GM21526 (cell line): ENCODE results near the gene CLSTN2.

Experiments
- ATAC-seq: cut with Tn5 transposase; IDR thresholded peaks from one replicate; pipeline ENCODE4 v1.9.1; 2021; ENCODE audit warnings: moderate library complexity; ENCODE audit not compliant: unreplicated experiment, low FRiP score

Gene CLSTN2

DNA sequence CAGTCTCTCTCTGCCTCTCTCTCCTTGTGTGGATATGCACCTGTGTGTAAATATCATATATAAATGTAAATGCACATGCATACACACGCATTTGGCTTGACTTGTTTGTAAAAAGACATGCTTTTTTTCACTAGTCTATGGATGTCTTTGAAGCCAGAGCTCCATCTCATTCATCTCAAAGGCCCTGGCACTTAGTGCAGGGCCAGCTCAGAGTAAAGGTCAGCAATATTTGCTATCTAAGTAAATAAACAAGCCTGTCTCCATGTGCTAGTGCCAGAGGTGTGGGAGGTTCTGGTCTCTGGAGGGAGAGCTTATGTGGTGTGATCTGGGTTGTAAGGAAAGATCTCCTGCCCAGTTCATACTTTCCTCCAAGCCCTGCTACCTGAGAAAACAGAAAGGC, 5.6 kb downstream of the CLSTN2 start:
- ATAC-seq: no peak

DNA sequence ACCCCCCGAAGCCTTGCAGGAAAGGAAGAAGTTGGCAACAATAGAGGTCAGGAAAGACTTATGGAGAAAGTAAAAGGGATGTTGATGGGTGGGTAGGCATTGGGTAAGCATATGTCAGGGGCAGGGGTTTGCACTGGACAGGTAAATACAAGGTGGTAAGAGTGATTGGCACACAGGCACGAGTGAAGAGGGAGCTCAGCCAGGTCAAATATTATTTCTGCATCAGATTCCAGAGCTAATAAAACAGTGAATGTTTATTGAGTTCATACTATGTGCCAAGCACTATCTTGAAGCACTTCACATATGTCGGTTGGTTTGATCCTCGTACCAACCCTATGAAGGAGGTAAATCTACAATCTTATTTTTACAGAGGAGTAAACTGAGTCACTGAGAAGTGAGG, 6.6 kb downstream of the CLSTN2 start:
- ATAC-seq: no peak

DNA sequence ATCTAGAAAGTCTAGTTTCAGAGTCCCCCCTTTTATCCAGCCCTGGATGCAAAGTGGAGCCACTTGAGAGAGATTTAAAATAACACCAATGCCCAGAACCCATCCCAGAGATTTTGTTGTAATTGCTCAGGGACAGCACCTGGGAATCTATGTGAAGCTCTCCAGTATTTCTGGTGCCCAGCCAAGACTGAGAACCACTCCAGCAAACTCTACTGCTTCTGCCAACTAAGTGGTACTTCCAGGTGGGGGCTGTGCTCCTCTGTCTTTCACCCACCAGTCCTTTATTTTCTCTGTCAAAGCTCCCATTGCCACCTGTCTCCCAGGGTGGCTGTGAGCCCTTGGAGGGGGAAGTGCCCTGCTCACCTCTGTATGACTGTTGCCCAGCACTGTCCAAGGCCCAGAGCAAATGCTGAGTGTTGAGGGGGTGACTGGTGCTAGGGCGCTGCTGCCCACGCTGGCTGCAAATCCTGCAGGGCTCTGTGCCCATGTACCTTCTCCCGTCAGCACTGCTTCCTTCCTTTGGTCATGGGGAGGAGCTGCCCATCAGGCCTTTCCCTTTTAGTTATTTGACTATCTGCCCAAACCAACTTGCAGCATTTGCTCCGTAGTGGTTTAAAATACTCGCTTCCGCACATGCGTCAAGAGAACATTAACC, 9.4 kb downstream of the CLSTN2 start:
- no peak for ATAC-seq

DNA sequence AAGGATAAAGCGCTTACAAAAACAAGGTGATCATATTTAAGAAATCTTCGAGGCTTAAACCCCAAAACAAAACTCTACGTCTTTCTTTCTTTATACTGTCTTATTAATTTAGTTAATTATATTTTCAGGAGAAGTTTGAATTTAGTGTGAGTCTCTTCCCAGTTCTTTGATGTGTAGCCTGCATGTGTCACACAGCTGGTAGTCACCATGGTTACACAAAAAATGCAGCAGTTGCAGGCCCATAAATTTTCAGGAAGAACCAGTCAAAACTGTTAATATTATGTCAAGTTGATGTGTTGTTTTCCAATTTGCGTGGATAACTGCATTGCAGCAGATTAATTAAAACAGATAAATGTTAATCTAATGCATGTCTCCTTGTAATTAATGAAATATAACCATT, 10.4 kb downstream of the CLSTN2 start:
- ATAC-seq: no peak

DNA sequence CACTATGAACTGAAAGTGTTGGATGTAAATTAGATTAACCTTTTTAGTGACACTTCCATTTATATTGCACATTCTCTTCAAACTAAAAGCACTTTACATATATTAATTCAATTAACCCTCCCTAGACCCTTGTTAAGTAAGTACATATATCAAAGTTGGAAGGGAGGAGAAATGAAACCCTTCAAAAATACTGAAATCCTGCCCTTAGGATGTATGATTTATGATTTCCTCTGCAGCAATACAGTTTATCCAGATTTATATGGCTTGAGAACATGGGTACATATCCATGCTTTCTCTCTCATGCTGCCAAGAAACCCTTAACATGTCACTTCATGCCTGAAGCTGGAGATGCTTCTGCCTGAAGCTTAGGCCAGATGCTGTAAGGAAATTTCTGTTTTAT, 11.0 kb downstream of the CLSTN2 start:
- no peak for ATAC-seq

DNA sequence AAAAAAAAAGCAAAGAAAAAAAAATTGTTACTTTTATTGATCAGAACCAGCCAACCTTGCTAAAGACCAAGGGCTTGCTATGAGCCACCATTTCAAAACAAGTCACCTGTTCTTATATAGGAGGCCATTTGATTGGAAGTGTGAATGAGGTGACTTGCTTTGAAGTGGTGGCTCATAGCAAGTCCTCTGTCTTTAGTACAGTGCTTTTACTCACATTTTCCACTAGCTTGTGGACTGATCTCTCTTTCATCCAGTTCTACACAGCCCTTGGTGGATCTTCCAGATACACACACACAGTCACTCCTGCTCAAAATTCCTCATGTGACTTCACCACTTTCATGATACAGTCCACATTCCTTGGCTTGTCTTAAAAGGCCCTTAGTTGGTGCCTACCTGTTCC, 13.5 kb downstream of the CLSTN2 start:
- no peak for ATAC-seq

DNA sequence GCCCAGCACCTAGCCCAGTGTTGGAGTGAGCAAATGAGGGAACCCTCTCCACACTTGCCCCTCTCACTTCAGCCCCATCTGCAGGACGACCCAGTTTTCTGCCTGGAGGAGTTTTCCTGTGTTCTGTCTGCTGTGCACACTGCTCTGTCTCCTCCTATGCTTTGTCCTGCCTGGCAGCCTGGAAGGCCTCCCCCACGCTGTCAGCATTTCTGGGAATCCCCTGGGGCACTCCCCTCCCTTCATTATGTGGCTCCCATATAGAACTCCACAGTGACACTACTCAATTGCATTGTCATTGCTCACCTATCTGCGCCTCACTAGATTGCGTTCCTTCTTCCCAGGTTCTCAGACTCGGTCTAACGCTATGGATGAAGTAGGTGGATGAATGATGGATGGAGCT, 13.9 kb downstream of the CLSTN2 start:
- ATAC-seq: no peak

DNA sequence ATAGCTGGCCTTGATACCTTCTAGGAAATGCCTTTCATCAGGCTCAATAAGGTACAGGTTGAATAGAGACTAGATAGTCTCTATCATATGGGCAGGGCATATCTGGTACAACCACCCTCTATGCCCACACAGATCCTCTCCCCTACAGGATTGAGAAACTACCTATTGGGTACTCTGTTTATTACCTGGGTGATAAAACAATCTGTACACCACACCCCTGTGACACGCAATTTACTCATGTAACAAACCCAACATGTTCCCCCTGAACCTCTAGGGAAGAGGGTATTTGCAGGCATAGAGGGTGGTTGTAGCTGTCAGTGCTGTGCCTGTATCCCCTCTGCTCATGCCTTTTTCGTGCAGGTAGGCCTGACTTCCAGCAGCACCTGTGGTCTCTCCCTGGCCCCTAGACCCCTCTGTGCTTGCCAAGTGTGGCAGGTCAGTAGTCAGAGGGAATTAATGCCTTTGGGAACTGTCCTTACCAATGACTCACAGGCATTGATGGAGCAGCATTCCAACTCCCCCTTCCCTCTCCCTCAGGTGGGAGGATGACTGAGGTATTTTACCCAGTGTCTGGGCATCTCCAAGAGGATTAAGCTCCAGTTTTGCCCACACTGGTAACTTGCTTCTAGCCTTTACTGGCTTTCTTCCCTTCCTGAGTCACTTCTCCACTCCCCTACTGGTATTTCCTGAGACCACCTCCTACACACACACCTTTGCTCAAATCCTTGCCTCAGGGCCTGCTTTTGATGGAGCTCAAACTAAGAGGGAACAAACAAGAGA, 18.3 kb downstream of the CLSTN2 start:
- ATAC-seq: no peak

DNA sequence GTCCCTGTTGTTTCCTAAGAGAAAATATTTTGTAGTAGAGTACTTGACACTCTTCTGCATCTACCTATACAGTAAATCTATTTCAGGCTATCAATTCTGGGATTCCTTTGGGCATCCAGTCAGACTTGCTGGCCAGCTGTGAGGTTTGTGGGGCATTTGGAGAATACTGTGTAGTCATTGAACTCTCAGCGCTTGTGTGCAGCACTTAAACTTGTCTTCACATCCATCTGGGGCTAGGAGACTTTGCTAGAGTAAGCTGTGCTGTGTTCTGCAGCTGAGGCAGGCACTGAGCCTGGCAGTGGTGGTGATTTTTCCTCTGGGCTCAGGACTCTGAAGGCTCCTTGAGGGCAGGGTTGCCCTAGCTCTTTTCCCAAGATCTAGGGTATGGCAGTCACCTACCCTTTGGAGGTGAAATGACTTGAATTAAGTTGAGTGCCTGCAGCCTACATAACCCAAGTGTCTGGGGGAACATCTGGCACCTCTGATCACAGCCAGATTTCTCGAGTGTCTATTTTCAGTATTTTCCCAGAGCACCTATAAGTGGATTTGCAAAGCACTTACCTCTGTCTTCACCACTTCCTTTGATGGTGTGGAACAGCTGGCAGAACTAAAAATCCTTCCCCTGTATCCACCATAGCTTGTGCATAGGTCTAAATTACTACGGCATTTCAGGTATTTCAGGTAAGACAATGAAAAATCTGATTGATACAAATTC, 19.3 kb downstream of the CLSTN2 start:
- no peak for ATAC-seq

DNA sequence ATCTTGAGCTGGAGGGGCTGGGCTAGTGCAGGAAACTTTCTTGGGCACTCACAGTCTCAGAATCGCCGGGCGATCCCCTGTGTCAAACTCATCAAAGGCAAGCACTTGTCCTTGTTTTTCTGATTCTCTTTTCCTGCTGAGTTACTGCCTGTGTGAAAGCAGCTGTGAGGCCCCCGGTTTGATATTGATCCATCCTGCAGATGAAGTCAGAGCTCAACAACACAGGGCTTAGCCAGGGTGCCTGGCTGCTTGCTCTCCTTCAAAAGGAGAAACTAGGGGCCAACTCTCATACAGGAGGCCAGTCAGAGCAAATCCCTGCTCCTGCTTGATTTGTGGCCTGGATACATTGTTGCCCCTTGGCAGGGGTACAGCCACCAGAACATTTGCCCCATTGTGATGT, 22.9 kb downstream of the CLSTN2 start:
- ATAC-seq: no peak

DNA sequence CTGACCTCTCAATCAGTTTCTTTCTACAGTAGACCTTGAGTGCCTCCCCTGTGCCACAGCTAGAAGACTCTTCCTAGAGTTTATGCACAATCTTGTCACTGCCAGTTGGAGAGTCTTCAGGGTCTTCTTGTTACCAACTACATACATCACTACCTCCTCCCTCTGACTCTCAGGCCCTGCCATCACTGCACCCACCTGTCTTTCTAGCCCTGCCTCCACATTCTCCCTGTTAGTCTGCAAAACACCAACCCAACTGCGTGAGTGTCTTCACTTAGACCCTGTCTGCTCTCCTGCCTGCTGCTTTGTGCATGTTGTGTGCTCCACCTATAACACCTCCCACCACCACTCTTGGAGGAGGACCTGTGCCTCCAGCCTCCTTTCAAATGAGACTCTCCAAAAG, 34.4 kb downstream of the CLSTN2 start:
- ATAC-seq: no peak

DNA sequence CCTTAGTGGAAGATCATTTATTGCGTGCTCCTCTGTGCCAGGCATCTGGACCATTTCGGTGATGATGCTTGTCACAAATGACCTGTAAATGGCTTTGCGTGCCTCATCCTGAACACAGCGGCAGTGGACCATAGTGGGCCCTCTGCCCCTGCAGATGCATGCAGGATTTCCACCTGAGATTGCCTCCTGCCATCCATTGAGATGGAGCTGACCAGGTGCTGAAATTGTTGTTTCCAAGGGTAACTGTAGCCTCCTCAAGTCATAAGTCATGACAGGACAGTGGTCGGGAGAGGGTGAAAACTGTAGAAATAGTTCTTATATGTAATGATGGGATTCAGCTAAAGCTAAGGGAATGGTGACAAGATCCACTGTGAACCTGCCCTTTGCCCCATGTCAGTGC, 35.5 kb downstream of the CLSTN2 start:
- ATAC-seq: no peak

DNA sequence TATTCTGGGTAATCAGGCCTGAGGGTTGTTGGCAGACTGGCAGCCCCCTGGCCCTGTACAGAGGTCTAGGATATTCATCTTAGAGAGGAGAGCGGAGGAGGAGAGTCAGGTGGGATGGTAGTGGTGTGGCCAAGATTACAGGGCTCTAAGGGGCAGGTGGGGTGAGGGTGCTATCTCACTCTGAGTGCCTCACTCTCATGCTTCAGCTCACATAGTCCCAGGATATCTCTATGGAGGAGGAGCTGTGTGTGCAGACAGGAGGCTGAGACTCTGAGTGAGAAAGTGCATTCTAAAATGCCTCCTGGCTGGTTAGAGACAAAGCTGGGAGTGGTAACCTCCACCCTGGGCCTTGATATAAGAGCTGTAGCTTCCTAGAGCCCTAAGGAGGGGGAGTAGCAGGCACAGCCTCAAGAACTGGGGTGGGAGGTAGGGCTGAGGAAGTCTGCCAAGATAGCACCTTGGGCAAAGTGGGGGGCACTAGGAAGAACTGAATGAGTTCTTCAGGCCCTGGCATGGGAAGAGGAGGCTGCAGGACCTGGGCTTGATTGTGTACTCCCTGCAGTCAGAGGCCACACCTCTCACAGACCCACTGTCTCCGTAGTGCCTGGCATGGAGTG, 39.9 kb downstream of the CLSTN2 start:
- no peak for ATAC-seq

DNA sequence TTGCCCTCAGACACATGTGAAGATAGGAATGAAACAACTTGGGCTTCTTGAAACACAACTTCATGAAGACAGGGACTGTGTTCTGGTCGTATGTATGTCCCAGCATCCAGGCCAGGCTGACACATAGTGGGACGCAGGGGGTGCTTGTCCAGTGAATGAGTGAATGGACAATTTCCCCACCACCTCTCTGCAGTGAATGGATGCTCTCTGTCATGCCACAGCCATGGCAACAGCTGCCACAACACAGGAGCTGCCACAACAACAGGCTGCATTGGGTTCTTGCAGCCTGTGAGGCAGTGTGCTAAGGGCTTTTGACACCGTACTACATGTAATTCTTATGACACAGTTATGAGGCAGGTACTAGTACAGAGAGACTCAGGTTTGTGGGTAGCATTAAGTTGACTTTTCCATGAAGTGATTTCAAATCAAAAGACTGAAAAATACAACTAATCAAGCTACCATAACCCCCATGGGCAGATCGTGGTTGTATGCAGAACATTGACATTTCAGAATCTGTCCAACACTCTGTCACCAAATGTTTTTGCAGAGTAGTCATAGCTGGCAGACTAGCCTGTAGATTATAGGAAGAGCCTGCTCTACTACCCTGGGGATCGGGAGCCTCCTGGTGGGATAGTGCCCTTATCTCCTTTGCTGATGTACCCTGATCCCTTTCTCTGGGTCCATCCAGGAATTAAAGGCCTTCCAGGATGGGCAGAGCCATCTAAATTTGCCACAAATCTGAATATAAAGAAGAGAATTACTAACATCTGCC, 40.8 kb downstream of the CLSTN2 start:
- no peak for ATAC-seq

DNA sequence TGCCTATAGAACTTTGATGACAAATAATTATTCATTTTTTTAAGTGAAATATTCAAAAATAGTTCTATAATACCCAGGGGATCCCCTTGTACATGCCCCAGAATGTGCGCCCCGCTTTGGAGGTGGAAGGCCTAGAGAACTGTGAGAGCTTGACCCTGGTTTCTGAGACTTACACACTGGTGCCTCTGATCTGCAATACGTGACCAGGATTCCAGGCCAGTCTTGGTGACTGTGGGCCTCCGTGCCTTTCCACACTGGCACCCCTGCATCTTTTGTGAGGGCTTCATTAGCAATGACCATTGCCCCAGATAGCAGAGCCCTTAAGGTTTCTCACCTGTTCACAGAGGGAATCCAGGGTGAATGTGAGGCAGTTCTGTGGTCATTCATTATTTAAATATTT, 44.0 kb downstream of the CLSTN2 start:
- no peak for ATAC-seq

DNA sequence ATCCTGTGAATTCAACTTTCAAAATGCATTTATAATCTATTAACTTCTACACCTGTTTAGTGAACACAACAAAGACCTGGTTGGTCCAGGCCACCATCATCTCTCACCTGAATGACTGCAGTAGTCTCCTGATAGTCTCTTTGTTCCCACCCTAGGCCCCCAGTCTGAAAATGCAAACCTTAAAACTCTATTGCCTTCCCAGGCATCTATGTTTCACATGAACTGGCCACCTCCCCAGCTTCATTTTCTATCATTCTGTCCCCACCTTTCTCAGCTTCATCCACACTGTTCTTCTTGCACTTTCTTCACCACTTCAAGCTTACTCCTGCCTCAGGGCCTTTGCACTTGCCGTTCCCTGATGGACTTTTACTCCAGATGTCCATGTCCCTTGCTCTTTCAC, 45.0 kb downstream of the CLSTN2 start:
- no peak for ATAC-seq

DNA sequence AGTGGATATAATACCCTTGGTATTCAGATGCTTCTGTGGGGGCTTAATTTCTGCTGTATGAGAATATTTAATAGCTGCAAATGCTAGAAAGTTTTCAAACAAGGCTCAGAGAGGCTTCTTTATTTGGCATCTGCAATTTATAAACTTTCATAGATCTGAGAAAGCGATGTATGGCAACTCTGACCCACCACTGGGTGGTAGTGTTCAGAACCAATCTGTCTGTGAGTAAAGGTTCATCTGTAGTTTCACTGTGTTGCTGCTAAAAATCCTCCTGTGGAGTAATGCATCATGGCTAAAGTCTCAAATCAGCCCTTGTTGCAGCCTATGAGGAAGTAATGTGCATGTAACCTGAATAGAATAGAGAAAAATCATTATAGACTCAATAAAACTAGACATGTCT, 47.4 kb downstream of the CLSTN2 start:
- no peak for ATAC-seq

DNA sequence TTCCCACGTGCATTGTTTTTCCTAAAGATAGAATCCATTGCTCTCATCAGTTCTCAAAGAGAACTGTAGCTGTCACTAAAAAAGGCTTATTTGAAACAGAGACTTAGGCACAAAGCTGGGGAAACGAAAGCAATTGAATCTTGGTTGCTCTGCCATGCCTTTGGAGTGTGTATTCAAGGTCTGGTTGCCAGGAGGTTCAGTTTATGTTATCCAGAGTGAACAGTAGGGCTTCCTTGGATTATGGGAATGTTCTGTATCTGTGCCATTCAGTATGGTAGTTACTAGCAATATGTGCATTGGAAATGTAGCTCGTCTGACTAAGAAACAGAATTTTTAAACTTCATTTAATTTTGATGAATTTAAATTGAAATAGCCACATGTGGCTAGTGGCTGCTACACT, 50.6 kb downstream of the CLSTN2 start:
- no peak for ATAC-seq

DNA sequence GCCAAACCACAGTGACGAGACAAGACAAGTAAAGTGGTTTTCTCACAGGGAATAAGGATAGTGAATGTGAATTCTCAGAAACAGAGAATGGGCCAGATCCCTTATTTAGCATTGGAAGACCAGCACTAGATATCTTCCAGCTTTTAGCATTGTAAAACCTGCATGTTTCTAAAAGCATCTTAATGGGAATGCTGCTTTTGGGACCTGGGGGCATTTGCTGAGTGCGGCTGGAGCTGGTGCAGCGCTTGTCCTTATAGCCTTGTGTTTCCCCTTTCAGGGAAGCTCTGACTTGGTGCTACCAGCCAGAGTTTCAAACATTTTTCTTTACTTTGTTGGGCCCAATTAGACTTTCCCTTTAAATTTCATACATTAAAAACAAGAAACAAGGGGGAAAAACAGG, 52.9 kb downstream of the CLSTN2 start:
- no peak for ATAC-seq

DNA sequence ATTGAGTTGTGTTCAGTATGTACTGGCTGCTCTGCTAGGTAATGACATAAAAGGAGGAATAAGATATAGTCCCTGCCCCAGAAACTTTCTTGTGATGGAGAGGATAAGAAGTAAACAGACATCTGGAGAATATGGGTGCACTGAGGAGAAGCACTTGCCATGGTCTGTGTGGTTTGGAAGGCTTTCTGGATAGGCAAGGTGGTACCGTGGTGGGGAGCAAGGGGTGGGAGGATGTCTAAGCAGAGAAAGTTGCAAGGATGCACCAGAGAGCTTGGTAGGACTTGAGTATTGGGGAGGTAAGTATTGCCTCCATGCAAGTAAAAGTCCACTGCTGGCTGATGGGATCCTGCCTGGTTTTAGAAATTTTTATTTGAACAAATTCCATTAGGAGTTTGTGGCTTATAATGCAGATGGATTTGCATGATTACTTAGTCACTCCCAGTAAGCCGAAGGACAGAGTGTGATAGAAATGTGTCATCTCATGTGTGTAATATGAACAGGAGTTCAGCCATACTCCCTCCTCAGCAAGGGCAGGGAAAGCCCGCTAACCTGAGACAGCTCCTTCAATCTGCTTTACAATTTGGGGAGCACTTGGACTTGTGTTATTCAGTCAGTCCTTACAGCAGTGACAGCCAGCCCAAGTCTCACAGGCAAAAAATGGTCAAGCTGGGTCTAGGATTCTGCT, 53.6 kb downstream of the CLSTN2 start:
- no peak for ATAC-seq
